HEK293 (cell line): ENCODE data around the gene CDK11B.

Experiments used
- CTCF ChIA-PET: fragments of 350-600 bp; formaldehyde crosslinking; extraction: SDS; loops from one replicate; lab custom pipeline; 2021; ENCODE audit warnings: antibody characterized with exemption; lab: Yijun Ruan, JAX
- POLR2A ChIA-PET: fragments of 300-600 bp; formaldehyde crosslinking; extraction: SDS; loops from one replicate; lab custom pipeline; 2020; ENCODE audit warnings: antibody characterized with exemption, inconsistent platforms; lab: Yijun Ruan, JAX
- H3K27ac ChIP-seq: fragments of 200-500 bp; sonication (Bioruptor generic); 2 replicates; pipeline ENCODE4 v1.5.1; 2014; ENCODE audit warnings: low read depth, low read length, control low read depth, inconsistent platforms; ENCODE audit errors: extremely low read depth
- H3K36me3 ChIP-seq, 2 experiments: fragments of 200-500 bp in 1 of 2; sonication (Bioruptor generic) in 1 of 2; 1 replicate in 1 of 2; 2 replicates in 1 of 2; pipeline ENCODE4 v1.5.1; 2014 to 2017; ENCODE audit warnings: inconsistent platforms in 2 of 2, low read length in 2 of 2; ENCODE audit not compliant: control insufficient read depth in 2 of 2, insufficient read depth in 1 of 2
- H3K4me1 ChIP-seq: fragments of 200-500 bp; sonication (Bioruptor generic); 2 replicates; pipeline ENCODE4 v1.5.1; 2014; ENCODE audit warnings: mild to moderate bottlenecking, low read length, inconsistent platforms; ENCODE audit not compliant: control insufficient read depth, insufficient read depth
- H3K4me3 ChIP-seq: 2 replicates; pipeline ENCODE4 v1.5.1; 2011; ENCODE audit warnings: low read depth, mild to moderate bottlenecking, control low read depth, low read length, moderate library complexity
- H3K9me3 ChIP-seq: fragments of 200-500 bp; sonication (Bioruptor generic); 2 replicates; pipeline ENCODE4 v1.5.1; 2014; ENCODE audit warnings: low read depth, low read length, inconsistent platforms; ENCODE audit not compliant: control insufficient read depth, insufficient read depth
- FEZF1 ChIP-seq: fragments of 450-650 bp; formaldehyde crosslinking; IDR thresholded peaks from 2 replicates; pipeline ENCODE4 v1.5.1; 2016; ENCODE audit warnings: missing biosample characterization, missing genetic modification characterization
- HIC1 ChIP-seq: fragments of 450-650 bp; formaldehyde crosslinking; IDR thresholded peaks from 2 replicates; pipeline ENCODE4 v1.5.1; 2016; ENCODE audit warnings: missing biosample characterization, missing genetic modification characterization
- KLF1 ChIP-seq: fragments of 450-650 bp; formaldehyde crosslinking; IDR thresholded peaks from 2 replicates; pipeline ENCODE4 v1.5.1; 2016; ENCODE audit warnings: missing biosample characterization, missing genetic modification characterization
- ZBTB11 ChIP-seq: fragments of 450-650 bp; formaldehyde crosslinking; conservative IDR thresholded peaks from 2 replicates; pipeline ENCODE4 v1.5.1; 2016; ENCODE audit warnings: low read depth, missing biosample characterization, missing genetic modification characterization
- ZNF174 ChIP-seq: fragments of 450-650 bp; formaldehyde crosslinking; IDR thresholded peaks from 2 replicates; pipeline ENCODE4 v1.5.0; 2017; ENCODE audit warnings: missing biosample characterization, mild to moderate bottlenecking, missing genetic modification characterization
- ZNF280D ChIP-seq: fragments of 450-650 bp; formaldehyde crosslinking; IDR thresholded peaks from 2 replicates; pipeline ENCODE4 v1.5.1; 2016; ENCODE audit warnings: missing biosample characterization, missing genetic modification characterization
- ZNF560 ChIP-seq: fragments of 450-650 bp; formaldehyde crosslinking; IDR thresholded peaks from 2 replicates; pipeline ENCODE4 v1.5.1; 2017; ENCODE audit warnings: missing biosample characterization, missing genetic modification characterization, borderline replicate concordance
- ZNF707 ChIP-seq: fragments of 450-650 bp; formaldehyde crosslinking; IDR thresholded peaks from 2 replicates; pipeline ENCODE4 v1.5.1; 2016; ENCODE audit warnings: missing biosample characterization, missing genetic modification characterization
- ZNF843 ChIP-seq: fragments of 450-650 bp; formaldehyde crosslinking; IDR thresholded peaks from 2 replicates; pipeline ENCODE4 v1.5.1; 2016; ENCODE audit warnings: missing biosample characterization, missing genetic modification characterization
- TF ChIP-seq, protein P1 (sequence below): fragments of 450-650 bp; formaldehyde crosslinking; IDR thresholded peaks from 2 replicates; pipeline ENCODE4 v1.5.1; 2017; ENCODE audit warnings: missing biosample characterization, missing genetic modification characterization
- TF ChIP-seq, protein P2 (sequence below): fragments of 450-650 bp; formaldehyde crosslinking; IDR thresholded peaks from 2 replicates; pipeline ENCODE4 v1.5.1; 2016; ENCODE audit warnings: missing biosample characterization, missing genetic modification characterization
- TF ChIP-seq, protein P3 (sequence below): fragments of 450-650 bp; formaldehyde crosslinking; IDR thresholded peaks from 2 replicates; pipeline ENCODE4 v1.5.1; 2016; ENCODE audit warnings: missing biosample characterization, missing genetic modification characterization

Gene CDK11B

DNA sequence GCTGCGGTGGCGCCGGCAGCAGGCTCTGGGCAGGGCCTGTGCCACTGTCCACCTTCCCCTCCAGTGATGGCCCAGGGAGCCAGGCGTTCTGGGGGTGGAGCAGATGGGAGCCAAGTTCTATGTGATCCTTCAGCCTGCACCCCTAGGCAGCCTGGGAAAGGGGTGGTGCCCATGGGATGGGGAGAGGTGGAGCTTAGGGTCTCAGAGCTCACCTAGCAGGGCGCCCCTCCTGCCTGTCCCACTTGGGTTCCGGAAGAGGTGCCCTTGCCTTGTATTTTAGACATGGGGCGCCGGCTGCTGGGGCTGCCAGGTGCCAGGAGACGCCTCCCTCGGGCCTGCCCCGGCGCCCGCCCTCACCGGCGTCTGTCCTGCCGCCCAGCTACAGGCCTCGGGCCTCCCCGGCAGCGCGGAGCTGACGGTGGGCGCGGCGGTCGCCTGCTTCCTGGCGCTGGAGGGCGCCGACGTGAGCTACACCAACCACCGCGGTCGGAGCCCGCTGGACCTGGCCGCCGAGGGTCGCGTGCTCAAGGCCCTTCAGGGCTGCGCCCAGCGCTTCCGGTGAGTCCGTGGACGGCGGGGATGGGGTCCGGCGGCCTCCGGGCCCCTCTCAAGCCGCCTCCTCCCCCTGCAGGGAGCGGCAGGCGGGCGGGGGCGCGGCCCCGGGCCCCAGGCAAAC, 29.9 kb downstream of the CDK11B start:
- Histone ChIP-seq H3K36me3 (peaks cover 0 to 32% of the 10 kb centered on the region in 2 experiments; a peak in 1 of 3 replicates), H3K4me1 (no peaks in the 10 kb centered on the region)
- TF ChIP-seq ZNF707 (tag by site-specific recombination) (no peak), FEZF1 (tag by site-specific recombination) (no peak), ZNF843 (tag by site-specific recombination) (no peak), ZNF280D (tag by site-specific recombination) (no peak), ZNF560 (tag by site-specific recombination) (no peak), ZBTB11 (tag by site-specific recombination) (no peak), ZNF174 (tag by site-specific recombination) (no peak)
- TF ChIP-seq, protein P1, sequence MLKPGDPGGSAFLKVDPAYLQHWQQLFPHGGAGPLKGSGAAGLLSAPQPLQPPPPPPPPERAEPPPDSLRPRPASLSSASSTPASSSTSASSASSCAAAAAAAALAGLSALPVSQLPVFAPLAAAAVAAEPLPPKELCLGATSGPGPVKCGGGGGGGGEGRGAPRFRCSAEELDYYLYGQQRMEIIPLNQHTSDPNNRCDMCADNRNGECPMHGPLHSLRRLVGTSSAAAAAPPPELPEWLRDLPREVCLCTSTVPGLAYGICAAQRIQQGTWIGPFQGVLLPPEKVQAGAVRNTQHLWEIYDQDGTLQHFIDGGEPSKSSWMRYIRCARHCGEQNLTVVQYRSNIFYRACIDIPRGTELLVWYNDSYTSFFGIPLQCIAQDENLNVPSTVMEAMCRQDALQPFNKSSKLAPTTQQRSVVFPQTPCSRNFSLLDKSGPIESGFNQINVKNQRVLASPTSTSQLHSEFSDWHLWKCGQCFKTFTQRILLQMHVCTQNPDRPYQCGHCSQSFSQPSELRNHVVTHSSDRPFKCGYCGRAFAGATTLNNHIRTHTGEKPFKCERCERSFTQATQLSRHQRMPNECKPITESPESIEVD = no peak
- TF ChIP-seq, all 188 proteins: peak for 0
- ChIA-PET CTCF (no interaction called here), POLR2A (interaction anchor here (0.6 to 1.4 kb wide), 3 partner anchors 18 to 25 kb away, joined by 3 read pairs; no protein-coding TSS in a partner anchor)
- H3K27ac ChIP-seq = no peak overlapping the region
- no peaks in the 10 kb centered on the region for H3K9me3 ChIP-seq
- H3K4me3 ChIP-seq = no peak overlapping the region

DNA sequence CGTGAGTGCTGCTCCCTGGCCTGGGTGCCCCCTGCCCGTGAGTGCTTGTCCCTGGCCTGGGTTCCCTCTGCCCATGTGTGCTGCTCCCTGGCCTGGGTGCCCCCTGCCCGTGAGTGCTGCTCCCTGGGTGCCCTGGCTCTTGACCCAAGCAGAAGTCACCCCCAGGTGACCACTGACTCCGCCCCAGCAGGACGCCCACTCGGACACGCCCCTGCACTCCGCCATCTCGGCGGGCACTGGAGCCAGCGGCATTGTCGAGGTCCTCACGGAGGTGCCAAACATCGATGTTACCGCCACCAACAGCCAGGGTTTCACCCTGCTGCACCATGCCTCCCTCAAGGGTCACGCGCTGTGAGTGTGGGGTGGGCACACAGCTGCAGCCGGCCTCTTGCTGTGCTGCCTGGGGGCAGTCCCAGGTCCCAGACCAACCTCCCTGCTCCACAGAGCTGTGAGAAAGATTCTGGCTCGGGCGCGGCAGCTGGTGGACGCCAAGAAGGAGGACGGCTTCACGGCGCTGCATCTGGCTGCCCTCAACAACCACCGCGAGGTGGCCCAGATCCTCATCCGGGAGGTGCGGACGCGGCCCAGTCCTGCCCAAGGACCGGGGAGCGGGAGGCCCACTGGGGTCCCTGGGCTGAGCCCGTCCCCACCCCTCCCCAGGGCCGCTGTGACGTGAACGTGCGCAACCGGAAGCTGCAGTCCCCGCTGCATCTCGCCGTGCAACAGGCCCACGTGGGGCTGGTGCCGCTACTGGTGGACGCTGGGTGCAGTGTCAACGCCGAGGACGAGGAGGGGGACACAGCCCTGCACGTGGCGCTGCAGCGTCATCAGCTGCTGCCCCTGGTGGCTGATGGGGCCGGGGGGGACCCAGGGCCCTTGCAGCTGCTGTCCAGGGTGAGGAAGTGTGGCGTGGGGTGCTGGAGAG, 30.7 kb downstream of the CDK11B start:
- no peaks in the 10 kb centered on the region for H3K9me3 ChIP-seq
- ChIA-PET CTCF (no interaction called here), POLR2A (interaction anchor here (0.6 to 1.4 kb wide), 2 partner anchors 24 to 25 kb away, joined by 3 read pairs; no protein-coding TSS in a partner anchor)
- peaks cover 0 to 35% of the 10 kb centered on the region in 2 experiments; a peak in 1 of 3 replicates for H3K36me3 ChIP-seq
- H3K27ac ChIP-seq = no peak overlapping the region
- H3K4me1 ChIP-seq = no peaks in the 10 kb centered on the region
- H3K4me3 ChIP-seq = no peak overlapping the region
- TF ChIP-seq, protein P2, sequence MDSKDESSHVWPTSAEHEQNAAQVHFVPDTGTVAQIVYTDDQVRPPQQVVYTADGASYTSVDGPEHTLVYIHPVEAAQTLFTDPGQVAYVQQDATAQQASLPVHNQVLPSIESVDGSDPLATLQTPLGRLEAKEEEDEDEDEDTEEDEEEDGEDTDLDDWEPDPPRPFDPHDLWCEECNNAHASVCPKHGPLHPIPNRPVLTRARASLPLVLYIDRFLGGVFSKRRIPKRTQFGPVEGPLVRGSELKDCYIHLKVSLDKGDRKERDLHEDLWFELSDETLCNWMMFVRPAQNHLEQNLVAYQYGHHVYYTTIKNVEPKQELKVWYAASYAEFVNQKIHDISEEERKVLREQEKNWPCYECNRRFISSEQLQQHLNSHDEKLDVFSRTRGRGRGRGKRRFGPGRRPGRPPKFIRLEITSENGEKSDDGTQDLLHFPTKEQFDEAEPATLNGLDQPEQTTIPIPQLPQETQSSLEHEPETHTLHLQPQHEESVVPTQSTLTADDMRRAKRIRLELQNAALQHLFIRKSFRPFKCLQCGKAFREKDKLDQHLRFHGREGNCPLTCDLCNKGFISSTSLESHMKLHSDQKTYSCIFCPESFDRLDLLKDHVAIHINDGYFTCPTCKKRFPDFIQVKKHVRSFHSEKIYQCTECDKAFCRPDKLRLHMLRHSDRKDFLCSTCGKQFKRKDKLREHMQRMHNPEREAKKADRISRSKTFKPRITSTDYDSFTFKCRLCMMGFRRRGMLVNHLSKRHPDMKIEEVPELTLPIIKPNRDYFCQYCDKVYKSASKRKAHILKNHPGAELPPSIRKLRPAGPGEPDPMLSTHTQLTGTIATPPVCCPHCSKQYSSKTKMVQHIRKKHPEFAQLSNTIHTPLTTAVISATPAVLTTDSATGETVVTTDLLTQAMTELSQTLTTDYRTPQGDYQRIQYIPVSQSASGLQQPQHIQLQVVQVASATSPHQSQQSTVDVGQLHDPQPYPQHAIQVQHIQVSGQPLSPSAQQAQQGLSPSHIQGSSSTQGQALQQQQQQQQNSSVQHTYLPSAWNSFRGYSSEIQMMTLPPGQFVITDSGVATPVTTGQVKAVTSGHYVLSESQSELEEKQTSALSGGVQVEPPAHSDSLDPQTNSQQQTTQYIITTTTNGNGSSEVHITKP (tag by site-specific recombination) = no peak
- TF ChIP-seq, protein P3, sequence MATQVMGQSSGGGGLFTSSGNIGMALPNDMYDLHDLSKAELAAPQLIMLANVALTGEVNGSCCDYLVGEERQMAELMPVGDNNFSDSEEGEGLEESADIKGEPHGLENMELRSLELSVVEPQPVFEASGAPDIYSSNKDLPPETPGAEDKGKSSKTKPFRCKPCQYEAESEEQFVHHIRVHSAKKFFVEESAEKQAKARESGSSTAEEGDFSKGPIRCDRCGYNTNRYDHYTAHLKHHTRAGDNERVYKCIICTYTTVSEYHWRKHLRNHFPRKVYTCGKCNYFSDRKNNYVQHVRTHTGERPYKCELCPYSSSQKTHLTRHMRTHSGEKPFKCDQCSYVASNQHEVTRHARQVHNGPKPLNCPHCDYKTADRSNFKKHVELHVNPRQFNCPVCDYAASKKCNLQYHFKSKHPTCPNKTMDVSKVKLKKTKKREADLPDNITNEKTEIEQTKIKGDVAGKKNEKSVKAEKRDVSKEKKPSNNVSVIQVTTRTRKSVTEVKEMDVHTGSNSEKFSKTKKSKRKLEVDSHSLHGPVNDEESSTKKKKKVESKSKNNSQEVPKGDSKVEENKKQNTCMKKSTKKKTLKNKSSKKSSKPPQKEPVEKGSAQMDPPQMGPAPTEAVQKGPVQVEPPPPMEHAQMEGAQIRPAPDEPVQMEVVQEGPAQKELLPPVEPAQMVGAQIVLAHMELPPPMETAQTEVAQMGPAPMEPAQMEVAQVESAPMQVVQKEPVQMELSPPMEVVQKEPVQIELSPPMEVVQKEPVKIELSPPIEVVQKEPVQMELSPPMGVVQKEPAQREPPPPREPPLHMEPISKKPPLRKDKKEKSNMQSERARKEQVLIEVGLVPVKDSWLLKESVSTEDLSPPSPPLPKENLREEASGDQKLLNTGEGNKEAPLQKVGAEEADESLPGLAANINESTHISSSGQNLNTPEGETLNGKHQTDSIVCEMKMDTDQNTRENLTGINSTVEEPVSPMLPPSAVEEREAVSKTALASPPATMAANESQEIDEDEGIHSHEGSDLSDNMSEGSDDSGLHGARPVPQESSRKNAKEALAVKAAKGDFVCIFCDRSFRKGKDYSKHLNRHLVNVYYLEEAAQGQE (tag by site-specific recombination) = peak; percentile 74
- TF ChIP-seq HIC1 (tag by site-specific recombination) = peak; percentile 72
- TF ChIP-seq KLF1 = no peak
